HEK293 (cell line): ENCODE data around the gene CXCL14.
A peak's percentile ranks its signal among the peaks of the same experiment; 100 is the strongest.

ENCODE experiments used
- CTCF ChIA-PET: fragments of 350-600 bp; formaldehyde crosslinking; extraction: SDS; loops from one replicate; lab custom pipeline; 2021; ENCODE audit warnings: antibody characterized with exemption; lab: Yijun Ruan, JAX
- POLR2A ChIA-PET: fragments of 300-600 bp; formaldehyde crosslinking; extraction: SDS; loops from one replicate; lab custom pipeline; 2020; ENCODE audit warnings: antibody characterized with exemption, inconsistent platforms; lab: Yijun Ruan, JAX
- H3K27ac ChIP-seq: fragments of 200-500 bp; sonication (Bioruptor generic); 2 replicates; pipeline ENCODE4 v1.5.1; 2014; ENCODE audit warnings: low read depth, low read length, control low read depth, inconsistent platforms; ENCODE audit errors: extremely low read depth
- H3K36me3 ChIP-seq, 2 experiments: fragments of 200-500 bp in 1 of 2; sonication (Bioruptor generic) in 1 of 2; 1 replicate in 1 of 2; 2 replicates in 1 of 2; pipeline ENCODE4 v1.5.1; 2014 to 2017; ENCODE audit warnings: inconsistent platforms in 2 of 2, low read length in 2 of 2; ENCODE audit not compliant: control insufficient read depth in 2 of 2, insufficient read depth in 1 of 2
- H3K4me1 ChIP-seq: fragments of 200-500 bp; sonication (Bioruptor generic); 2 replicates; pipeline ENCODE4 v1.5.1; 2014; ENCODE audit warnings: mild to moderate bottlenecking, low read length, inconsistent platforms; ENCODE audit not compliant: control insufficient read depth, insufficient read depth
- H3K4me3 ChIP-seq: 2 replicates; pipeline ENCODE4 v1.5.1; 2011; ENCODE audit warnings: low read depth, mild to moderate bottlenecking, control low read depth, low read length, moderate library complexity
- H3K9me3 ChIP-seq: fragments of 200-500 bp; sonication (Bioruptor generic); 2 replicates; pipeline ENCODE4 v1.5.1; 2014; ENCODE audit warnings: low read depth, low read length, inconsistent platforms; ENCODE audit not compliant: control insufficient read depth, insufficient read depth
- FEZF1 ChIP-seq: fragments of 450-650 bp; formaldehyde crosslinking; IDR thresholded peaks from 2 replicates; pipeline ENCODE4 v1.5.1; 2016; ENCODE audit warnings: missing biosample characterization, missing genetic modification characterization
- OVOL3 ChIP-seq: fragments of 450-650 bp; formaldehyde crosslinking; IDR thresholded peaks from 2 replicates; pipeline ENCODE4 v1.5.1; 2016; ENCODE audit warnings: missing biosample characterization, missing genetic modification characterization
- PRDM1 ChIP-seq: fragments of 450-650 bp; formaldehyde crosslinking; IDR thresholded peaks from 2 replicates; pipeline ENCODE4; 2016; ENCODE audit warnings: missing biosample characterization, missing genetic modification characterization
- SALL2 ChIP-seq: fragments of 450-650 bp; formaldehyde crosslinking; IDR thresholded peaks from 2 replicates; pipeline ENCODE4 v1.5.0; 2017; ENCODE audit warnings: missing biosample characterization, mild to moderate bottlenecking, missing genetic modification characterization, borderline replicate concordance
- SCRT2 ChIP-seq: fragments of 450-650 bp; formaldehyde crosslinking; IDR thresholded peaks from 2 replicates; pipeline ENCODE4 v1.5.1; 2016; ENCODE audit warnings: missing biosample characterization, missing genetic modification characterization
- ZBTB48 ChIP-seq: fragments of 450-650 bp; formaldehyde crosslinking; IDR thresholded peaks from 2 replicates; pipeline ENCODE4 v1.5.1; 2016; ENCODE audit warnings: missing biosample characterization, missing genetic modification characterization
- ZNF366 ChIP-seq: fragments of 450-650 bp; formaldehyde crosslinking; conservative IDR thresholded peaks from 2 replicates; pipeline ENCODE4 v1.5.1; 2016; ENCODE audit warnings: missing biosample characterization, missing genetic modification characterization
- ZNF391 ChIP-seq: fragments of 450-650 bp; formaldehyde crosslinking; IDR thresholded peaks from 2 replicates; pipeline ENCODE4 v1.5.1; 2016; ENCODE audit warnings: low read depth, missing biosample characterization, missing genetic modification characterization, borderline replicate concordance
- ZNF404 ChIP-seq: fragments of 450-650 bp; formaldehyde crosslinking; IDR thresholded peaks from 2 replicates; pipeline ENCODE4 v1.5.1; 2017; ENCODE audit warnings: missing biosample characterization, missing genetic modification characterization
- ZNF48 ChIP-seq: fragments of 450-650 bp; formaldehyde crosslinking; IDR thresholded peaks from 2 replicates; pipeline ENCODE4 v1.5.1; 2016; ENCODE audit warnings: missing biosample characterization, missing genetic modification characterization
- ZNF521 ChIP-seq: fragments of 450-650 bp; formaldehyde crosslinking; IDR thresholded peaks from 2 replicates; pipeline ENCODE4 v1.5.1; 2017; ENCODE audit warnings: missing biosample characterization, mild to moderate bottlenecking, missing genetic modification characterization
- ZNF555 ChIP-seq: fragments of 450-650 bp; formaldehyde crosslinking; conservative IDR thresholded peaks from 2 replicates; pipeline ENCODE4 v1.5.1; 2017; ENCODE audit warnings: missing biosample characterization, mild to moderate bottlenecking, missing genetic modification characterization, inconsistent platforms
- ZNF558 ChIP-seq: fragments of 450-650 bp; formaldehyde crosslinking; IDR thresholded peaks from 2 replicates; pipeline ENCODE4 v1.5.1; 2016; ENCODE audit warnings: missing biosample characterization, missing genetic modification characterization
- ZNF629 ChIP-seq: fragments of 450-650 bp; formaldehyde crosslinking; IDR thresholded peaks from 2 replicates; pipeline ENCODE4 v1.5.1; 2017; ENCODE audit warnings: missing biosample characterization, missing genetic modification characterization
- ZNF645 ChIP-seq: fragments of 450-650 bp; formaldehyde crosslinking; IDR thresholded peaks from 2 replicates; pipeline ENCODE4; 2016; ENCODE audit warnings: missing biosample characterization, missing genetic modification characterization
- ZNF677 ChIP-seq: fragments of 450-650 bp; IDR thresholded peaks from 2 replicates; pipeline ENCODE4 v1.5.0; 2018; ENCODE audit warnings: missing biosample characterization, mild to moderate bottlenecking, missing genetic modification characterization, moderate library complexity
- ZNF777 ChIP-seq: fragments of 450-650 bp; formaldehyde crosslinking; IDR thresholded peaks from 2 replicates; pipeline ENCODE4 v1.5.1; 2017; ENCODE audit warnings: missing biosample characterization, missing genetic modification characterization, borderline replicate concordance
- ZSCAN30 ChIP-seq: fragments of 450-650 bp; IDR thresholded peaks from 2 replicates; pipeline ENCODE4 v1.5.1; 2018; ENCODE audit warnings: missing biosample characterization, mild to moderate bottlenecking, missing genetic modification characterization, moderate library complexity
- ZSCAN4 ChIP-seq: fragments of 450-650 bp; formaldehyde crosslinking; IDR thresholded peaks from 2 replicates; pipeline ENCODE4 v1.5.1; 2017; ENCODE audit warnings: missing biosample characterization, missing genetic modification characterization
- TF ChIP-seq, protein P1 (sequence below): fragments of 450-650 bp; formaldehyde crosslinking; IDR thresholded peaks from 2 replicates; pipeline ENCODE4 v1.5.1; 2016; ENCODE audit warnings: missing biosample characterization, missing genetic modification characterization, borderline replicate concordance
- TF ChIP-seq, protein P2 (sequence below): fragments of 450-650 bp; formaldehyde crosslinking; IDR thresholded peaks from 2 replicates; pipeline ENCODE4 v1.5.1; 2017; ENCODE audit warnings: missing biosample characterization, missing genetic modification characterization

The CXCL14 gene

DNA sequence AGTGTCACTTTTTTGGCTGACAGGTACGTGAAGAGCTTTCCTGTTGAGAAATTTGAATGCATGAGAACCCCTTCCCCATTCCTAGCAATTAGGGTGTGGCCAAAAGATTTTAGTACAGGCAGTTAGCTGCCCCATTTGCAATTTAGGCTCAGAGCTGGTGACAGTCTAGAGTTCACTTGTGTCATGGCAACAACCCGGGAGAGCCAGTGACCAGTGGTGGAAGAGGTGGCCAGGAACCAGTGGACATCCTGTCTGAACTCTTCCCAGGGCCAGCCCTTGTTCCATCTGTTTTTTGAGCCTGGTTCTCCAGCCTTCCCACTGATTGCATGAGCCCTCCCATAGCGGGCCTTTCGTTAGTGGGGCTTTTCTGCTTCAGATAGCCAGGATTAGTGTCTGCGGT, 40.5 kb downstream of the CXCL14 start:
- H3K4me3 ChIP-seq: no peak overlapping the region
- H3K27ac ChIP-seq: no peak overlapping the region
- H3K36me3 ChIP-seq: no peaks in the 10 kb centered on the region
- ChIA-PET POLR2A (no interaction called here), CTCF (interaction anchor here (0.6 to 2.0 kb wide), 3 partner anchors 11 to 81 kb away, joined by 3 to 7 read pairs (median 4); no protein-coding TSS in a partner anchor)
- TF ChIP-seq ZNF366: no peak
- no peak for TF ChIP-seq ZNF555
- TF ChIP-seq ZNF629: no peak
- no peak for TF ChIP-seq ZNF48 (tag by site-specific recombination)
- TF ChIP-seq ZSCAN4 (tag by site-specific recombination): no peak
- TF ChIP-seq ZBTB48: no peak
- no peak for TF ChIP-seq FEZF1 (tag by site-specific recombination)
- TF ChIP-seq ZNF645 (tag by site-specific recombination): no peak
- TF ChIP-seq ZNF677 (tag by site-specific recombination): no peak
- no peak for TF ChIP-seq SCRT2 (tag by site-specific recombination)
- no peak for TF ChIP-seq ZNF521 (tag by site-specific recombination)
- no peaks in the 10 kb centered on the region for H3K4me1 ChIP-seq
- no peaks in the 10 kb centered on the region for H3K9me3 ChIP-seq

GRCh38 chr5:135537745-135538144, 41.0 kb downstream of the CXCL14 start:
- POLR2A ChIA-PET: no interaction called here
- CTCF ChIA-PET: interaction anchor here (0.6 to 2.3 kb wide), 5 partner anchors 14 to 80 kb away, joined by 4 to 12 read pairs (median 5); no protein-coding TSS in a partner anchor

DNA sequence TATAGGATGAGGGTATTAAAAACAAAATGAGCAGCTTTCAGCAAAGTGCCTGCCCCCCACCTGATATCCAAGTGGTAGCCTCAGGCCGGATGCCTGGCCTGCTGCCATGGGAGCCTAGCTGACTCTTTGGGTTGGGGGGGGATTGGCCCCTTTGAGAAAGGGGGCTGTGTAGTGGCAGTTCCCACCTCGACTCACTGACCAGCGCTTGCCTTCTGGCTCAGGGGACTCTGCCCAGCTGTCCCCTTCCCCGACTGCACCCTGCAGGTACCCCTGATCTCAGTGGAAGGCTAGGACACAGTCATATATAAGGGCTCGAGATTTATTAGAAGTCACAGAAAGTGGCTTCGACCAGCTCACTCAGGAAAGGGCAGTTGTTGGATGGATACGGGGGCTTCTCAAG, 41.5 kb downstream of the CXCL14 start:
- TF ChIP-seq ZNF777 (tag by site-specific recombination) (no peak), ZNF404 (tag by site-specific recombination) (no peak), ZNF558 (tag by site-specific recombination) (no peak), OVOL3 (tag by site-specific recombination) (no peak), SALL2 (no peak)
- TF ChIP-seq, protein P1, sequence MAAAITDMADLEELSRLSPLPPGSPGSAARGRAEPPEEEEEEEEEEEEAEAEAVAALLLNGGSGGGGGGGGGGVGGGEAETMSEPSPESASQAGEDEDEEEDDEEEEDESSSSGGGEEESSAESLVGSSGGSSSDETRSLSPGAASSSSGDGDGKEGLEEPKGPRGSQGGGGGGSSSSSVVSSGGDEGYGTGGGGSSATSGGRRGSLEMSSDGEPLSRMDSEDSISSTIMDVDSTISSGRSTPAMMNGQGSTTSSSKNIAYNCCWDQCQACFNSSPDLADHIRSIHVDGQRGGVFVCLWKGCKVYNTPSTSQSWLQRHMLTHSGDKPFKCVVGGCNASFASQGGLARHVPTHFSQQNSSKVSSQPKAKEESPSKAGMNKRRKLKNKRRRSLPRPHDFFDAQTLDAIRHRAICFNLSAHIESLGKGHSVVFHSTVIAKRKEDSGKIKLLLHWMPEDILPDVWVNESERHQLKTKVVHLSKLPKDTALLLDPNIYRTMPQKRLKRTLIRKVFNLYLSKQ (tag by site-specific recombination): no peak
- TF ChIP-seq, all 188 proteins: peak for 0
- H3K9me3 ChIP-seq: no peaks in the 10 kb centered on the region
- no peak overlapping the region for H3K4me3 ChIP-seq
- H3K27ac ChIP-seq: no peak overlapping the region
- H3K36me3 ChIP-seq: no peaks in the 10 kb centered on the region
- CTCF ChIA-PET: interaction anchor here (0.6 to 2.3 kb wide), 6 partner anchors 15 to 80 kb away, joined by 4 to 12 read pairs (median 6); no protein-coding TSS in a partner anchor
- H3K4me1 ChIP-seq: no peaks in the 10 kb centered on the region
- POLR2A ChIA-PET: no interaction called here

More at GRCh38 chr5:135537745-135538144, 41.0 kb downstream of the CXCL14 start:
- Histone ChIP-seq H3K9me3 (no peaks in the 10 kb centered on the region), H3K4me1 (no peaks in the 10 kb centered on the region), H3K4me3 (no peak overlapping the region), H3K36me3 (no peaks in the 10 kb centered on the region)
- TF ChIP-seq ZNF404 (tag by site-specific recombination) (no peak), ZNF391 (no peak), ZSCAN30 (peak; percentile 96), PRDM1 (tag by site-specific recombination) (no peak)
- TF ChIP-seq, protein P2, sequence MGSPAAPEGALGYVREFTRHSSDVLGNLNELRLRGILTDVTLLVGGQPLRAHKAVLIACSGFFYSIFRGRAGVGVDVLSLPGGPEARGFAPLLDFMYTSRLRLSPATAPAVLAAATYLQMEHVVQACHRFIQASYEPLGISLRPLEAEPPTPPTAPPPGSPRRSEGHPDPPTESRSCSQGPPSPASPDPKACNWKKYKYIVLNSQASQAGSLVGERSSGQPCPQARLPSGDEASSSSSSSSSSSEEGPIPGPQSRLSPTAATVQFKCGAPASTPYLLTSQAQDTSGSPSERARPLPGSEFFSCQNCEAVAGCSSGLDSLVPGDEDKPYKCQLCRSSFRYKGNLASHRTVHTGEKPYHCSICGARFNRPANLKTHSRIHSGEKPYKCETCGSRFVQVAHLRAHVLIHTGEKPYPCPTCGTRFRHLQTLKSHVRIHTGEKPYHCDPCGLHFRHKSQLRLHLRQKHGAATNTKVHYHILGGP: no peak
- TF ChIP-seq, all 188 proteins: peak for 1
- no peak overlapping the region for H3K27ac ChIP-seq
